Stimulated activated naive CD4-positive, alpha-beta T cell (primary cell): ENCODE measurements around the gene CBLN3.
A peak's percentile ranks its signal among the peaks of the same experiment; 100 is the strongest.

Experiments used
- DNase-seq, 6 experiments: peaks; one replicate each; lab custom pipeline; 2025; lab: John Stamatoyannopoulos, UW

The CBLN3 gene

GRCh38 chr14:24426150-24426911 is 3.1 kb downstream of the CBLN3 start:
- no peak for DNase-seq

- peak in 1 of 6 experiments; percentile 9 for DNase-seq
Measured at GRCh38 chr14:24425704-24426103, 3.8 kb downstream of the CBLN3 start.

- no peak for DNase-seq
Measured at GRCh38 chr14:24422694-24423601, 6.5 kb downstream of the CBLN3 start.

- DNase-seq = no peak
Measured at GRCh38 chr14:24422261-24422660, 7.2 kb downstream of the CBLN3 start.

GRCh38 chr14:24418492-24418873 is 11.0 kb downstream of the CBLN3 start:
- no peak for DNase-seq

GRCh38 chr14:24417832-24418491 is 11.5 kb downstream of the CBLN3 start:
- DNase-seq = no peak

- DNase-seq = no peak
Measured at GRCh38 chr14:24416932-24417619, 12.4 kb downstream of the CBLN3 start.

GRCh38 chr14:24416254-24416931 is 13.1 kb downstream of the CBLN3 start:
- no peak for DNase-seq

GRCh38 chr14:24415421-24416253 is 13.8 kb downstream of the CBLN3 start:
- no peak for DNase-seq

GRCh38 chr14:24414732-24415420 is 14.6 kb downstream of the CBLN3 start:
- no peak for DNase-seq

- DNase-seq = no peak
Measured at GRCh38 chr14:24414077-24414476, 15.4 kb downstream of the CBLN3 start.

GRCh38 chr14:24411443-24412389 is 17.8 kb downstream of the CBLN3 start:
- peak in 4 of 6 experiments; percentile 1 to 16 (median 9) for DNase-seq

GRCh38 chr14:24409956-24410355 is 19.5 kb downstream of the CBLN3 start:
- DNase-seq = no peak

GRCh38 chr14:24409192-24409591 is 20.3 kb downstream of the CBLN3 start:
- no peak for DNase-seq

GRCh38 chr14:24408764-24409163 is 20.7 kb downstream of the CBLN3 start:
- no peak for DNase-seq

GRCh38 chr14:24407608-24408325 is 21.7 kb downstream of the CBLN3 start:
- no peak for DNase-seq

- no peak for DNase-seq
Measured at GRCh38 chr14:24406416-24406815, 23.1 kb downstream of the CBLN3 start.

GRCh38 chr14:24404814-24405213 is 24.7 kb downstream of the CBLN3 start:
- no peak for DNase-seq
